Smooth muscle cell (in vitro differentiated cells): ENCODE results near the gene GJA9. TPM values are rescaled to one million over a fixed set of nuclear protein-coding genes. Genes with fewer than 3 reads are reported as not detected.

Experiments used
- DNase-seq: peaks from one replicate; lab custom pipeline; 2025; ENCODE audit not compliant: unreplicated experiment; lab: John Stamatoyannopoulos, UW
- H2AFZ ChIP-seq: fragments of 200-600 bp; sonication (generic); 2 replicates; pipeline ENCODE4 v1.6.0; 2016; ENCODE audit warnings: antibody characterized with exemption, low read depth, mild to moderate bottlenecking
- H3F3A ChIP-seq: fragments of 200-600 bp; sonication (generic); 2 replicates; pipeline ENCODE4 v1.6.0; 2017; ENCODE audit warnings: antibody characterized with exemption, low read depth
- H3K27ac ChIP-seq: fragments of 200-600 bp; sonication (generic); 2 replicates; pipeline ENCODE4 v1.5.1; 2016; ENCODE audit warnings: low read depth, mild to moderate bottlenecking
- H3K27me3 ChIP-seq: fragments of 200-600 bp; sonication (generic); 2 replicates; pipeline ENCODE4 v1.6.1; 2016; ENCODE audit warnings: low read depth, mild to moderate bottlenecking
- H3K36me3 ChIP-seq: fragments of 200-600 bp; sonication (generic); 2 replicates; pipeline ENCODE4 v1.5.1; 2016; ENCODE audit warnings: low read depth
- H3K4me1 ChIP-seq: fragments of 200-600 bp; sonication (generic); 2 replicates; pipeline ENCODE4 v1.5.1; 2016; ENCODE audit warnings: low read depth
- H3K4me2 ChIP-seq: fragments of 200-600 bp; sonication (generic); 2 replicates; pipeline ENCODE4 v1.6.0; 2016; ENCODE audit warnings: mild to moderate bottlenecking
- H3K4me3 ChIP-seq: fragments of 200-600 bp; sonication (generic); 2 replicates; pipeline ENCODE4 v1.5.1; 2016; ENCODE audit warnings: mild to moderate bottlenecking
- H3K79me2 ChIP-seq: fragments of 200-600 bp; sonication (generic); 2 replicates; pipeline ENCODE4 v1.6.0; 2016; ENCODE audit warnings: low read depth, mild to moderate bottlenecking
- H3K9ac ChIP-seq: fragments of 200-600 bp; sonication (generic); 2 replicates; pipeline ENCODE4 v1.6.0; 2016; ENCODE audit warnings: low read depth
- H3K9me3 ChIP-seq: fragments of 200-600 bp; sonication (generic); replicated peaks from 2 replicates; pipeline ENCODE4 v1.5.1; 2016; ENCODE audit warnings: low read depth
- H4K20me1 ChIP-seq: fragments of 200-600 bp; sonication (generic); 2 replicates; pipeline ENCODE4 v1.6.0; 2016; ENCODE audit warnings: low read depth
- WGBS: methylation state at CpG from one replicate; pipeline ENCODE4 v1.1.7; 2016; ENCODE audit warnings: low lambda C conversion rate; 5-methylcytosine and 5-hydroxymethylcytosine counted together
- polyA plus RNA-seq: library from polyadenylated mRNA; unstranded; fragments of >200 nt; fragmentation: Nextera tagmentation; extraction: Ambion mirVana; gene quantifications from 2 replicates; pipeline ENCODE4 v1.2.1, GENCODE V29; 2016
- total RNA-seq: library from RNA; depleted of rRNA; stranded (reverse); fragments of >200 nt; gene quantifications from 2 replicates; pipeline ENCODE4 v1.2.3, GENCODE V29; 2014
- TF ChIP-seq, protein P1 (sequence below): fragments of 200-600 bp; sonication (generic); IDR thresholded peaks from 2 replicates; pipeline ENCODE4 v1.5.1; 2017; ENCODE audit warnings: borderline replicate concordance, mild to moderate bottlenecking, antibody characterized with exemption; ENCODE audit not compliant: insufficient read depth, poor library complexity, severe bottlenecking

The GJA9 gene
- total and polyA plus RNA-seq, 2 experiments from 2014 or later: not detected

GRCh38 chr1:38925391-38925790 lies 44.0 kb upstream of the GJA9 start:
- no peak overlapping the region for H3K4me2 ChIP-seq
- no peak overlapping the region for H3K9ac ChIP-seq
- no peaks in the 10 kb centered on the region for H3F3A ChIP-seq
- H2AFZ ChIP-seq: no peak overlapping the region
- peaks cover 3% of the 10 kb centered on the region for H3K4me1 ChIP-seq
- TF ChIP-seq, protein P1, sequence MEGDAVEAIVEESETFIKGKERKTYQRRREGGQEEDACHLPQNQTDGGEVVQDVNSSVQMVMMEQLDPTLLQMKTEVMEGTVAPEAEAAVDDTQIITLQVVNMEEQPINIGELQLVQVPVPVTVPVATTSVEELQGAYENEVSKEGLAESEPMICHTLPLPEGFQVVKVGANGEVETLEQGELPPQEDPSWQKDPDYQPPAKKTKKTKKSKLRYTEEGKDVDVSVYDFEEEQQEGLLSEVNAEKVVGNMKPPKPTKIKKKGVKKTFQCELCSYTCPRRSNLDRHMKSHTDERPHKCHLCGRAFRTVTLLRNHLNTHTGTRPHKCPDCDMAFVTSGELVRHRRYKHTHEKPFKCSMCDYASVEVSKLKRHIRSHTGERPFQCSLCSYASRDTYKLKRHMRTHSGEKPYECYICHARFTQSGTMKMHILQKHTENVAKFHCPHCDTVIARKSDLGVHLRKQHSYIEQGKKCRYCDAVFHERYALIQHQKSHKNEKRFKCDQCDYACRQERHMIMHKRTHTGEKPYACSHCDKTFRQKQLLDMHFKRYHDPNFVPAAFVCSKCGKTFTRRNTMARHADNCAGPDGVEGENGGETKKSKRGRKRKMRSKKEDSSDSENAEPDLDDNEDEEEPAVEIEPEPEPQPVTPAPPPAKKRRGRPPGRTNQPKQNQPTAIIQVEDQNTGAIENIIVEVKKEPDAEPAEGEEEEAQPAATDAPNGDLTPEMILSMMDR: no peak
- no peak for DNase-seq
- no peaks in the 10 kb centered on the region for H3K36me3 ChIP-seq
- H3K79me2 ChIP-seq: no peaks in the 10 kb centered on the region
- H3K4me3 ChIP-seq: no peak overlapping the region
- H3K27me3 ChIP-seq: no peaks in the 10 kb centered on the region
- no peaks in the 10 kb centered on the region for H3K9me3 ChIP-seq
- WGBS: 75% methylated on average over 2 of the region's 2 CpGs
- H3K27ac ChIP-seq: no peak overlapping the region
- H4K20me1 ChIP-seq: no peaks in the 10 kb centered on the region

DNA sequence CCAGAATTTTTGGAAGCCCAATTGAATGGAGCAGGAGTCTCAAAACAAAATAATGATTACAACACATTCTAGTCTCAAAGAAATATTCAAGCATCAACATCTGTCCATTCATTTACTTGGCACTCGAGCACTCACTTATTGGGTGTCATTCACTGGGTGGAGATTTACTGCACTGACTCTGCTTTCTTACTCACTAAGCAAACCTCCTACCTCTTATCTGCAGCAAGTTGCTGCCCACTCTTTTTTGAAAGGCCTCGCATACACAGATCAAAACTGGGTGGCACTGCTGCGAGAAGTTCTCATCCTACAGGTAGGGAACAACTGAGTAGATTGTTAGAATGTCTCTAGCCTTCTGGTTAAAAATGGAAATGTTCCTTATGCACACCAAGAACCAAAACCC lies 42.2 kb upstream of the GJA9 start:
- H3K9me3 ChIP-seq: no peaks in the 10 kb centered on the region
- H4K20me1 ChIP-seq: no peaks in the 10 kb centered on the region
- H3K4me1 ChIP-seq: no peaks in the 10 kb centered on the region
- H3K36me3 ChIP-seq: no peaks in the 10 kb centered on the region
- no peaks in the 10 kb centered on the region for H3K27me3 ChIP-seq
- WGBS: 87% methylated on average over 3 of the region's 3 CpGs
- no peak overlapping the region for H3K27ac ChIP-seq
- H3K4me2 ChIP-seq: no peak overlapping the region
- no peak for DNase-seq
- H3K79me2 ChIP-seq: no peaks in the 10 kb centered on the region
- TF ChIP-seq, protein P1: no peak
- H3K9ac ChIP-seq: no peak overlapping the region
- H2AFZ ChIP-seq: no peak overlapping the region
- H3K4me3 ChIP-seq: no peak overlapping the region
- no peaks in the 10 kb centered on the region for H3F3A ChIP-seq

DNA sequence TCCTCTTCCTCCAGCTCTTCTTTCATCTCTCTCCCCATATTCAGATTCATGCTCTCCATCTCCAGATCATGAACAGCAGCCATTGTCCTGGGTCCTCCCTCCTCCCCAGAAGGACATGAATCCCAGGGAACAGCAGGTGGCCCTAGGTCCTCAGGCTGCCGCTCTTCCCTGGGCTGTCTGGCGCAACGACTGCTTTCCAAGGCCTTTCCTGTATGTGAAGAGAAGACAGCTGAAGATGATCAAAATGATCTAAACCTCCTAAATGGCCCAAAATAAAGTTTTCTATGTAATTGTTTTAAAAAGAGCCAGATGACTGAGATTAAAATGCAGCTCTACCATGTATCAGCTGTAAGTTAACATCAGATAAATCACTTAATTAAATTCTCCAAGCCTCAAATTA lies 37.7 kb upstream of the GJA9 start:
- Histone ChIP-seq H4K20me1 (no peaks in the 10 kb centered on the region), H3K36me3 (no peaks in the 10 kb centered on the region), H3K9ac (no peak overlapping the region), H3K4me3 (no peak overlapping the region), H3K79me2 (no peaks in the 10 kb centered on the region), H2AFZ (no peak overlapping the region), H3F3A (no peaks in the 10 kb centered on the region), H3K4me2 (no peak overlapping the region), H3K27ac (no peak overlapping the region), H3K27me3 (no peaks in the 10 kb centered on the region), H3K9me3 (no peaks in the 10 kb centered on the region), H3K4me1 (no peaks in the 10 kb centered on the region)
- no peak for DNase-seq
- WGBS: 78% methylated on average over 3 of the region's 3 CpGs
- TF ChIP-seq, protein P1: no peak

DNA sequence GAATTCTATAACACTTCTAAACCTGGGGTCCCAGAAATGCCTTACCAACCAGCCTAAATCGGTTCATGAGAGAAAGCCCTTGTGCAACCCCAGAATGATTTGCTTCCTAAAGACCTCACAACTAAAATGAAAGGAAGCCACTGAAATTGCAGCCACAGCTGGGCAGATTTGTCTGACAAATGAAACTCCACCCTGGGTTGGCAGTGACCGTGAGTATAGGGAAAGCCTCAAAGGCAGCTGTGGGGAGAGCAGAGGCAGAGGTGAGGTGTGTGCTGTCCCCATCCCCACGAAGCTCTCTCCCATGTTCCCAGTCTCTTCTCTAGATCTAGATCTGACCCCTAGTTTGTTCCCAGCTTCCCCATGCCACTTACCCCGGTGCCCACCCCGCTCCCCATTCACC lies 37.2 kb upstream of the GJA9 start:
- Histone ChIP-seq H3K4me1 (no peaks in the 10 kb centered on the region), H3K27me3 (no peaks in the 10 kb centered on the region), H3K4me3 (no peak overlapping the region), H2AFZ (no peak overlapping the region), H3K4me2 (no peak overlapping the region), H3K79me2 (no peaks in the 10 kb centered on the region), H3F3A (no peaks in the 10 kb centered on the region), H3K9ac (no peak overlapping the region), H4K20me1 (no peaks in the 10 kb centered on the region), H3K36me3 (no peaks in the 10 kb centered on the region), H3K27ac (no peak overlapping the region), H3K9me3 (no peaks in the 10 kb centered on the region)
- no peak for DNase-seq
- 85% methylated on average over 5 of the region's 5 CpGs for WGBS
- TF ChIP-seq, protein P1: no peak
